SU-DHL-6 (cell line): Measurements from ENCODE around the gene C12orf43.

ENCODE experiments used
- CTCF ChIP-seq: fragments of 200-600 bp; sonication (generic); IDR thresholded peaks from one replicate; pipeline ENCODE4 v1.5.1; 2017; ENCODE audit warnings: antibody characterized with exemption, mild to moderate bottlenecking, low read length, moderate library complexity; ENCODE audit not compliant: insufficient read depth, poor library complexity, severe bottlenecking
- EZH2phosphoT487 ChIP-seq: fragments of 200-600 bp; sonication (generic), shearing (Covaris generic); conservative IDR thresholded peaks from 2 replicates; pipeline ENCODE4 v1.6.1; 2018; ENCODE audit warnings: mild to moderate bottlenecking, antibody characterized with exemption, low read length, moderate library complexity, mixed read lengths

DNA sequence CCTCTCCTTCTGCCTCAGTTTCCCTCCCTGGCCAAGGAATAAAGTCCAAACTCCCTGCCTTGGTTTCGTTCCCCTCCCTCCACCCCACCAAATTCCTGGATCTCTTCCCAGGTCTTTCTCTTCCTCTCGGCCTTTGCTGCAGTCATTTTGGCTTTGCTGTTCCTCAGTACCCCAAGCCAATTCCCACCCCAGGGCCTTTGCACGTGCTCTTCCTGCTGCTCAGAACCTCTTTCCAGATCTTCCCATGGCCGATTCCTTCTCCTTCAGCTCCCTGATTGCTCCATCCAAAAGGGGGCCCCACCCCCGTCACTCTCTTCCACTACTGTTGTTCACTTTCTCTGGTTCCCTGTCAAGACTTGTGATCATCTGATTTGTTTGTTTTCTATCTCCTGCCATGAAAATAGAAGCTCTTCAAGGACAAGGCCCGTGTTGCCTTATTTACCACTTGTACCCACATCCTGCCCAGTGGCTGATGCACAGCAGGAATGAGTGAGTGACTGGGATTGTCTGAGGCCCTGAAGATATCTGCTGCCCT, 34.8 kb downstream of the C12orf43 start:
- no peak for TF ChIP-seq CTCF
- no peak for TF ChIP-seq EZH2phosphoT487
